Caco-2 (cell line): ENCODE results near the gene KCNJ11. TPM values are rescaled to one million over a fixed set of nuclear protein-coding genes. Genes with fewer than 3 reads are reported as not detected.

Experiments used
- BruUV-seq: library from RNA; stranded (reverse); fragments of 400-500 nt; replicated peaks from 2 replicates; lab custom pipeline; 2021; lab: Mats Ljungman, UMichigan
- CTCF ChIA-PET: fragments of 300-600 bp; sonication (Branson Sonifier 250); formaldehyde crosslinking; loops from one replicate; lab custom pipeline; 2022; ENCODE audit warnings: antibody characterized with exemption; lab: Charles Lee
- POLR2A ChIA-PET: fragments of 300-600 bp; sonication (Branson Sonifier 250); formaldehyde crosslinking; loops from one replicate; lab custom pipeline; 2022; ENCODE audit warnings: antibody characterized with exemption; lab: Charles Lee
- DNase-seq, 2 experiments: peaks; one replicate each; pipeline versions ENCODE4 v3.0.0 to v3.0.0-alpha.2; 2020 to 2022
- H3K27me3 ChIP-seq: replicated peaks from 2 replicates; pipeline ENCODE4 v1.6.0; 2011; ENCODE audit warnings: low read length; ENCODE audit not compliant: control insufficient read depth, insufficient read depth
- H3K36me3 ChIP-seq: 2 replicates; pipeline ENCODE4 v1.5.1; 2011; ENCODE audit warnings: low read length; ENCODE audit not compliant: control insufficient read depth, insufficient read depth
- H3K4me1 ChIP-seq: fragments of 250-450 bp; sonication (Bioruptor Pico); 2 replicates; pipeline ENCODE4 v1.5.1; 2020; ENCODE audit warnings: mild to moderate bottlenecking
- H3K4me3 ChIP-seq: 2 replicates; pipeline ENCODE4 v1.5.1; 2011; ENCODE audit warnings: low read depth, mild to moderate bottlenecking, control low read depth, low read length
- H3K9me3 ChIP-seq: fragments of 250-450 bp; sonication (Bioruptor Pico); 2 replicates; pipeline ENCODE4 v1.5.1; 2020; ENCODE audit warnings: mild to moderate bottlenecking, moderate library complexity
- H3K27ac Mint-ChIP-seq: one replicate; pipeline ENCODE4 v1.8.0; 2022; ENCODE audit warnings: mixed read lengths; ENCODE audit not compliant: unreplicated experiment
- H3K27me3 Mint-ChIP-seq: one replicate; pipeline ENCODE4 v1.8.0; 2022; ENCODE audit warnings: mixed read lengths; ENCODE audit not compliant: insufficient read depth, unreplicated experiment
- H3K36me3 Mint-ChIP-seq: one replicate; pipeline ENCODE4 v1.8.0; 2022; ENCODE audit warnings: mild to moderate bottlenecking, mixed read lengths; ENCODE audit not compliant: insufficient read depth, unreplicated experiment
- H3K4me1 Mint-ChIP-seq: one replicate; pipeline ENCODE4 v1.8.0; 2022; ENCODE audit warnings: low read depth, mixed read lengths; ENCODE audit not compliant: unreplicated experiment
- H3K4me3 Mint-ChIP-seq: one replicate; pipeline ENCODE4 v1.8.0; 2022; ENCODE audit warnings: mild to moderate bottlenecking, moderate library complexity, mixed read lengths; ENCODE audit not compliant: unreplicated experiment
- H3K9me3 Mint-ChIP-seq: one replicate; pipeline ENCODE4 v1.8.0; 2022; ENCODE audit warnings: mixed read lengths; ENCODE audit not compliant: unreplicated experiment
- CTCF ChIP-seq, 2 experiments: fragments of 200-600 bp in 1 of 2; IDR thresholded peaks; 1 replicate in 1 of 2; 2 replicates in 1 of 2; pipeline versions ENCODE4 v1.5.1 to v1.8.0; 2011 to 2022; ENCODE audit warnings: antibody characterized with exemption in 1 of 2, control low read depth in 1 of 2, inconsistent platforms in 1 of 2, low read depth in 1 of 2, low read length in 1 of 2, mild to moderate bottlenecking in 1 of 2, moderate library complexity in 1 of 2; ENCODE audit not compliant: insufficient read depth in 1 of 2, severe bottlenecking in 1 of 2, unreplicated experiment in 1 of 2
- intact Hi-C: fragments of 100-400 bp; cut with micrococcal nuclease; formaldehyde crosslinking; loops from one replicate; pipeline ENCODE4 v1.10.0; 2022; ENCODE audit not compliant: unreplicated experiment
- total RNA-seq: library from RNA; stranded (reverse); gene quantifications from 2 replicates; pipeline ENCODE4 v1.2.3, GENCODE V29; 2022

KCNJ11 gene
- total RNA-seq, 1 experiment from 2014 or later, result 3.4 TPM

- ChIA-PET CTCF (interaction anchor here (0.5 to 3.0 kb wide), 29 partner anchors 10 to 1898 kb away, joined by 3 to 26 read pairs (median 3); partner anchors contain the start of gene USH1C), POLR2A (interaction anchor here (0.6 kb wide), 1 partner anchor 10 kb away, joined by 19 read pairs; no protein-coding TSS in a partner anchor)
- Histone ChIP-seq H3K4me1 (no peaks in the 10 kb centered on the region), H3K4me3 (no peak overlapping the region), H3K9me3 (no peaks in the 10 kb centered on the region), H3K36me3 (no peaks in the 10 kb centered on the region), H3K27me3 (no peaks in the 10 kb centered on the region; the same call in 1 of the 2 replicates)
- no peaks in the 10 kb centered on the region for H3K27me3 Mint-ChIP-seq
- H3K4me3 Mint-ChIP-seq, result no peak overlapping the region
- TF ChIP-seq CTCF (IDR thresholded peaks at IDR 0.05; ENCODE audit: insufficient read depth in 1 of 2, low read depth in 1 of 2, low read length in 1 of 2, severe bottlenecking in 1 of 2, unreplicated experiment in 1 of 2), result peak; percentile 89 to 93
- BruUV-seq, result no TSS peak
- H3K27ac Mint-ChIP-seq, result no peak overlapping the region
- H3K36me3 Mint-ChIP-seq, result peaks cover 17% of the 10 kb centered on the region
- no peaks in the 10 kb centered on the region for H3K4me1 Mint-ChIP-seq
- peak; percentile 77 to 82 for DNase-seq
- H3K9me3 Mint-ChIP-seq, result no peaks in the 10 kb centered on the region
- intact Hi-C loops, result loop anchor here (1.0 kb wide), 5 partner anchors 31 to 164 kb away; no protein-coding TSS in a partner anchor
Measured at GRCh38 chr11:17384002-17384511, 4.4 kb downstream of the KCNJ11 start.

GRCh38 chr11:17383461-17383860 lies 5.0 kb downstream of the KCNJ11 start:
- intact Hi-C loops, result no loop called here
- no TSS peak for BruUV-seq
- Mint-ChIP-seq H3K27ac (no peak overlapping the region), H3K27me3 (no peaks in the 10 kb centered on the region), H3K4me3 (no peak overlapping the region), H3K36me3 (peaks cover 17% of the 10 kb centered on the region), H3K9me3 (no peaks in the 10 kb centered on the region), H3K4me1 (no peaks in the 10 kb centered on the region)
- Histone ChIP-seq H3K4me1 (no peaks in the 10 kb centered on the region), H3K4me3 (no peak overlapping the region), H3K36me3 (no peaks in the 10 kb centered on the region), H3K9me3 (peaks cover 5% of the 10 kb centered on the region; the same call in 1 of the 2 replicates), H3K27me3 (no peaks in the 10 kb centered on the region; the same call in 1 of the 2 replicates)
- POLR2A ChIA-PET, result no interaction called here
- no peak for TF ChIP-seq CTCF (IDR thresholded peaks at IDR 0.05; ENCODE audit: insufficient read depth in 1 of 2, low read depth in 1 of 2, low read length in 1 of 2, severe bottlenecking in 1 of 2, unreplicated experiment in 1 of 2)
- DNase-seq, result no peak
- CTCF ChIA-PET, result interaction anchor here (0.5 to 3.0 kb wide), 24 partner anchors 11 to 595 kb away, joined by 3 to 26 read pairs (median 4); partner anchors contain the start of gene USH1C

- Mint-ChIP-seq H3K4me1 (no peaks in the 10 kb centered on the region), H3K9me3 (no peaks in the 10 kb centered on the region), H3K27me3 (no peaks in the 10 kb centered on the region), H3K27ac (no peak overlapping the region), H3K4me3 (no peak overlapping the region), H3K36me3 (peaks cover 11% of the 10 kb centered on the region)
- no peak for TF ChIP-seq CTCF (IDR thresholded peaks at IDR 0.05; ENCODE audit: insufficient read depth in 1 of 2, low read depth in 1 of 2, low read length in 1 of 2, severe bottlenecking in 1 of 2, unreplicated experiment in 1 of 2)
- H3K4me1 ChIP-seq, result no peaks in the 10 kb centered on the region
- no peak overlapping the region for H3K4me3 ChIP-seq
- H3K9me3 ChIP-seq, result peaks cover 6% of the 10 kb centered on the region; the same call in 1 of the 2 replicates
- H3K36me3 ChIP-seq, result no peaks in the 10 kb centered on the region
- ChIA-PET POLR2A (no interaction called here), CTCF (interaction anchor here (1.2 kb wide), 1 partner anchor 91 kb away, joined by 4 read pairs; no protein-coding TSS in a partner anchor)
- BruUV-seq, result no TSS peak
- intact Hi-C loops, result no loop called here
- no peaks in the 10 kb centered on the region; the same call in 1 of the 2 replicates for H3K27me3 ChIP-seq
- no peak for DNase-seq
Measured at GRCh38 chr11:17382046-17382728, 6.3 kb downstream of the KCNJ11 start.
